Measurements from ENCODE around the gene CDC42EP4. TPM values are rescaled to one million over a fixed set of nuclear protein-coding genes. Genes with fewer than 3 reads are reported as not detected.

CDC42EP4 gene
- total and polyA plus RNA-seq, 9 of the 15 experiments (the other 6 are each of a cell fraction or from before 2014, with no cell fraction given), result 0.65 to 20.8 (median 12.3) TPM

DNA sequence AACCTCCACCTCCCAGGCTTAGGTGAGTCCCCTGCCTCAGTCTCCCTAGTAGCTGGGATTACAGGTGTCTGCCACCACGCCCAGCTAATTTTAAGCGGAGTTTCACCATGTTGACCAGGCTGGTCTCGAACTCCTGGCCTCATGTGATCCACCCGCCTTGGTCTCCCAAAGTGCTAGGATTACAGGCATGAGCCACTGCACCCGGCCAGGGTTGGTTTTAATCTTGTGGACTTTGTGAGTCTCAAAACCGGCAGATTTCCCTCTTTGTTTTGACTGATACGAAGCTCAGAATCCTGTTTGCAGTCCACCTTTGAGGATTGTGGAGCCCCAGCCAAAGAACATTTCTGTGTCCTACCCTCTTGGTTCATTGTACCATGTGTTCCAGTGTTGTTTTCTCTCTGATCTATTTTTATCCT, 33.7 kb downstream of the CDC42EP4 start (continued):
- TF ChIP-seq, protein P1, sequence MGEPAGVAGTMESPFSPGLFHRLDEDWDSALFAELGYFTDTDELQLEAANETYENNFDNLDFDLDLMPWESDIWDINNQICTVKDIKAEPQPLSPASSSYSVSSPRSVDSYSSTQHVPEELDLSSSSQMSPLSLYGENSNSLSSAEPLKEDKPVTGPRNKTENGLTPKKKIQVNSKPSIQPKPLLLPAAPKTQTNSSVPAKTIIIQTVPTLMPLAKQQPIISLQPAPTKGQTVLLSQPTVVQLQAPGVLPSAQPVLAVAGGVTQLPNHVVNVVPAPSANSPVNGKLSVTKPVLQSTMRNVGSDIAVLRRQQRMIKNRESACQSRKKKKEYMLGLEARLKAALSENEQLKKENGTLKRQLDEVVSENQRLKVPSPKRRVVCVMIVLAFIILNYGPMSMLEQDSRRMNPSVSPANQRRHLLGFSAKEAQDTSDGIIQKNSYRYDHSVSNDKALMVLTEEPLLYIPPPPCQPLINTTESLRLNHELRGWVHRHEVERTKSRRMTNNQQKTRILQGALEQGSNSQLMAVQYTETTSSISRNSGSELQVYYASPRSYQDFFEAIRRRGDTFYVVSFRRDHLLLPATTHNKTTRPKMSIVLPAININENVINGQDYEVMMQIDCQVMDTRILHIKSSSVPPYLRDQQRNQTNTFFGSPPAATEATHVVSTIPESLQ (CRISPR knock-in tag; IDR thresholded peaks at IDR 0.05), result no peak
- TF ChIP-seq CCNT2 (IDR thresholded peaks at IDR 0.05; ENCODE audit: borderline replicate concordance, extremely low read depth, insufficient read length, low read depth, low read length), result no peak

DNA sequence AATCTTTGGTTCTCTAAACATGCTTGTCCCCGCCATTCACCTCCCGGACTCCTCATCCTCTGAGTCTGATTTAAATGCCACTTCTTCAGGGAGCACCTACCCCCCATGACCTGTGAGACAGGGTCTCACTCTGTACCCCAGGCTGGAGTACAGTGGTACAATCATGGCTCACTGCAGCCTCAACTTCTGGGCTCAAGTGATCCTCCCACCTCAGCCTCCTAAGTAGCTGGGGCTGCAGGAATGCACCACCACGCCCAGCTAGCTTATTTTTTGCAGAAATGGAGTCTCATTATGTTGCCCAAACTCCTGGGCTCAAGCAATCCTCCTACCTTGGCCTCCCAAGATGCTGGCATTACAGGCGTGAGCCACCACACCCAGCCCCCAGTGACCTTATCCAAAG, 37.3 kb downstream of the CDC42EP4 start:
- H3K27ac ChIP-seq (ENCODE audit: extremely low read depth, low read depth, low read length), result no peak overlapping the region
- no peaks in the 10 kb centered on the region for H3K9me1 ChIP-seq (ENCODE audit: control insufficient read depth, insufficient read depth, low read length)
- no peak overlapping the region for H3K4me2 ChIP-seq (ENCODE audit: insufficient read depth, low read length)
- H3K36me3 ChIP-seq (ENCODE audit: control insufficient read depth, insufficient read depth, low read length), result no peaks in the 10 kb centered on the region
- FAIRE-seq (no peak), ATAC-seq (no peak), DNase-seq (ENCODE audit: extremely low read depth in 1 of 4, low spot score in 3 of 4) (no peak)
- H2AFZ ChIP-seq (ENCODE audit: low read depth, low read length), result no peak overlapping the region
- ChIA-PET POLR2A (interaction anchor here (0.5 to 0.6 kb wide), 3 partner anchors 9 to 223 kb away, joined by 3 to 5 read pairs (median 3); no protein-coding TSS in a partner anchor), CTCF (ENCODE audit: low intra/inter-chr PET ratio) (no interaction called here)
- intact Hi-C loops (cut with micrococcal nuclease), result no loop called here
- peaks cover 0 to 11% of the 10 kb centered on the region in 2 experiments; a peak in 2 of 5 replicates for H3K4me1 ChIP-seq (replicated peaks in 1 of 2; ENCODE audit: control insufficient read depth in 2 of 2, insufficient read depth in 2 of 2, low read length in 2 of 2)
- no peaks in the 10 kb centered on the region for H3K79me2 ChIP-seq (ENCODE audit: control insufficient read depth, insufficient read depth, low read length)
- no peak overlapping the region for H3K9ac ChIP-seq (ENCODE audit: insufficient read depth in 1 of 2, low read depth in 2 of 2, low read length in 2 of 2)
- peaks cover 10 to 16% of the 10 kb centered on the region in 2 experiments; a peak in 3 of 5 replicates for H3K27me3 ChIP-seq (ENCODE audit: control insufficient read depth in 2 of 2, insufficient read depth in 2 of 2, low read length in 2 of 2)
- 28% methylated on average over 4 of the region's 4 CpGs for whole genome bisulfite sequencing (ENCODE audit: insufficient coverage, low coverage, missing lambda C conversion rate)
- in situ Hi-C loops (cut with MboI), result no loop called here
- no TSS peak for BruUV-seq (replicated peaks)
- H4K20me1 ChIP-seq (replicated peaks; ENCODE audit: control insufficient read depth, insufficient read depth, low read length), result no peaks in the 10 kb centered on the region
- no peaks in the 10 kb centered on the region for H3K9me3 ChIP-seq (replicated peaks; ENCODE audit: control insufficient read depth, insufficient read depth, low read depth, low read length)
- no peak overlapping the region for H3K4me3 ChIP-seq
- no peak for TF ChIP-seq CTBP1 (IDR thresholded peaks at IDR 0.05; ENCODE audit: borderline replicate concordance)
- TF ChIP-seq, protein P2, sequence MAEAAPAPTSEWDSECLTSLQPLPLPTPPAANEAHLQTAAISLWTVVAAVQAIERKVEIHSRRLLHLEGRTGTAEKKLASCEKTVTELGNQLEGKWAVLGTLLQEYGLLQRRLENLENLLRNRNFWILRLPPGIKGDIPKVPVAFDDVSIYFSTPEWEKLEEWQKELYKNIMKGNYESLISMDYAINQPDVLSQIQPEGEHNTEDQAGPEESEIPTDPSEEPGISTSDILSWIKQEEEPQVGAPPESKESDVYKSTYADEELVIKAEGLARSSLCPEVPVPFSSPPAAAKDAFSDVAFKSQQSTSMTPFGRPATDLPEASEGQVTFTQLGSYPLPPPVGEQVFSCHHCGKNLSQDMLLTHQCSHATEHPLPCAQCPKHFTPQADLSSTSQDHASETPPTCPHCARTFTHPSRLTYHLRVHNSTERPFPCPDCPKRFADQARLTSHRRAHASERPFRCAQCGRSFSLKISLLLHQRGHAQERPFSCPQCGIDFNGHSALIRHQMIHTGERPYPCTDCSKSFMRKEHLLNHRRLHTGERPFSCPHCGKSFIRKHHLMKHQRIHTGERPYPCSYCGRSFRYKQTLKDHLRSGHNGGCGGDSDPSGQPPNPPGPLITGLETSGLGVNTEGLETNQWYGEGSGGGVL (CRISPR knock-in tag; IDR thresholded peaks at IDR 0.05), result no peak
- TF ChIP-seq, protein P3, sequence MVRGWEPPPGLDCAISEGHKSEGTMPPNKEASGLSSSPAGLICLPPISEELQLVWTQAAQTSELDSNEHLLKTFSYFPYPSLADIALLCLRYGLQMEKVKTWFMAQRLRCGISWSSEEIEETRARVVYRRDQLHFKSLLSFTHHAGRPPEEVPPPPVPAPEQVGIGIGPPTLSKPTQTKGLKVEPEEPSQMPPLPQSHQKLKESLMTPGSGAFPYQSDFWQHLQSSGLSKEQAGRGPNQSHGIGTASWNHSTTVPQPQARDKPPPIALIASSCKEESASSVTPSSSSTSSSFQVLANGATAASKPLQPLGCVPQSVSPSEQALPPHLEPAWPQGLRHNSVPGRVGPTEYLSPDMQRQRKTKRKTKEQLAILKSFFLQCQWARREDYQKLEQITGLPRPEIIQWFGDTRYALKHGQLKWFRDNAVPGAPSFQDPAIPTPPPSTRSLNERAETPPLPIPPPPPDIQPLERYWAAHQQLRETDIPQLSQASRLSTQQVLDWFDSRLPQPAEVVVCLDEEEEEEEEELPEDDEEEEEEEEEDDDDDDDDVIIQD (CRISPR knock-in tag; IDR thresholded peaks at IDR 0.05), result no peak
- TF ChIP-seq ZNF354B (CRISPR knock-in tag; IDR thresholded peaks at IDR 0.05), result no peak
- TF ChIP-seq, protein P4, sequence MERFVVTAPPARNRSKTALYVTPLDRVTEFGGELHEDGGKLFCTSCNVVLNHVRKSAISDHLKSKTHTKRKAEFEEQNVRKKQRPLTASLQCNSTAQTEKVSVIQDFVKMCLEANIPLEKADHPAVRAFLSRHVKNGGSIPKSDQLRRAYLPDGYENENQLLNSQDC (CRISPR knock-in tag; IDR thresholded peaks at IDR 0.05), result no peak
- no peak for TF ChIP-seq ZNF239 (CRISPR knock-in tag; IDR thresholded peaks at IDR 0.05)
- TF ChIP-seq, protein P5, sequence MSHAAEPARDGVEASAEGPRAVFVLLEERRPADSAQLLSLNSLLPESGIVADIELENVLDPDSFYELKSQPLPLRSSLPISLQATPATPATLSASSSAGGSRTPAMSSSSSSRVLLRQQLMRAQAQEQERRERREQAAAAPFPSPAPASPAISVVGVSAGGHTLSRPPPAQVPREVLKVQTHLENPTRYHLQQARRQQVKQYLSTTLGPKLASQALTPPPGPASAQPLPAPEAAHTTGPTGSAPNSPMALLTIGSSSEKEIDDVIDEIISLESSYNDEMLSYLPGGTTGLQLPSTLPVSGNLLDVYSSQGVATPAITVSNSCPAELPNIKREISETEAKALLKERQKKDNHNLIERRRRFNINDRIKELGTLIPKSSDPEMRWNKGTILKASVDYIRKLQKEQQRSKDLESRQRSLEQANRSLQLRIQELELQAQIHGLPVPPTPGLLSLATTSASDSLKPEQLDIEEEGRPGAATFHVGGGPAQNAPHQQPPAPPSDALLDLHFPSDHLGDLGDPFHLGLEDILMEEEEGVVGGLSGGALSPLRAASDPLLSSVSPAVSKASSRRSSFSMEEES (CRISPR knock-in tag; IDR thresholded peaks at IDR 0.05), result no peak
- TF ChIP-seq FOXA3 (CRISPR knock-in tag; conservative IDR thresholded peaks at IDR 0.05 in 1 of 2, IDR thresholded peaks at IDR 0.05 in 1 of 2), result no peak
- TF ChIP-seq ZNF23 (CRISPR knock-in tag; IDR thresholded peaks at IDR 0.05), result no peak
- no peak for TF ChIP-seq TCFL5 (CRISPR knock-in tag; conservative IDR thresholded peaks at IDR 0.05)
- no peak for TF ChIP-seq CBFA2T3 (IDR thresholded peaks at IDR 0.05)
- TF ChIP-seq GTF2A2 (tag; IDR thresholded peaks at IDR 0.05), result no peak
